Endodermal cell (in vitro differentiated cells): Measurements from ENCODE around the gene PRDM1. TPM values are rescaled to one million over a fixed set of nuclear protein-coding genes. Genes with fewer than 3 reads are reported as not detected.

Source experiments
- DNase-seq: peaks from one replicate; pipeline ENCODE4 v3.0.0-alpha.2; 2017
- H3K27ac ChIP-seq: 2 replicates; pipeline ENCODE4 v1.5.1; 2013; ENCODE audit warnings: mild to moderate bottlenecking, low read depth, low read length, moderate library complexity
- H3K27me3 ChIP-seq: 2 replicates; pipeline ENCODE4 v1.6.1; 2013; ENCODE audit warnings: mild to moderate bottlenecking, low read length, moderate library complexity; ENCODE audit not compliant: insufficient read depth, control insufficient read depth, poor library complexity, severe bottlenecking
- H3K36me3 ChIP-seq: 2 replicates; pipeline ENCODE4 v1.7.0; 2013; ENCODE audit warnings: mild to moderate bottlenecking, low read length, moderate library complexity; ENCODE audit not compliant: control insufficient read depth, insufficient read depth
- H3K4me1 ChIP-seq: one replicate; pipeline ENCODE4 v1.7.0; 2013; ENCODE audit warnings: low read length; ENCODE audit not compliant: control insufficient read depth, insufficient read depth
- H3K4me3 ChIP-seq: 2 replicates; pipeline ENCODE4 v1.5.1; 2013; ENCODE audit warnings: mild to moderate bottlenecking, low read length, moderate library complexity
- H3K9ac ChIP-seq: 2 replicates; pipeline ENCODE4 v1.6.1; 2013; ENCODE audit warnings: mild to moderate bottlenecking, low read length, moderate library complexity; ENCODE audit not compliant: poor library complexity, severe bottlenecking; ENCODE audit errors: extremely low read depth
- H3K9me3 ChIP-seq: 2 replicates; pipeline ENCODE4 v1.6.1; 2013; ENCODE audit warnings: mild to moderate bottlenecking, low read length, moderate library complexity; ENCODE audit not compliant: control insufficient read depth
- H3K27ac Mint-ChIP-seq: 2 replicates; pipeline ENCODE4 v1.8.0; 2020; ENCODE audit warnings: mixed read lengths
- H3K27me3 Mint-ChIP-seq: 2 replicates; pipeline ENCODE4 v1.8.0; 2021; ENCODE audit warnings: mild to moderate bottlenecking, mixed read lengths; ENCODE audit not compliant: insufficient read depth
- H3K36me3 Mint-ChIP-seq: 2 replicates; pipeline ENCODE4 v1.8.0; 2020; ENCODE audit warnings: low read depth, mixed read lengths
- H3K4me1 Mint-ChIP-seq: 2 replicates; pipeline ENCODE4 v1.8.0; 2020; ENCODE audit warnings: mixed read lengths
- H3K4me3 Mint-ChIP-seq: 2 replicates; pipeline ENCODE4 v1.8.0; 2020; ENCODE audit warnings: mild to moderate bottlenecking, moderate library complexity, mixed read lengths
- H3K9me3 Mint-ChIP-seq: 2 replicates; pipeline ENCODE4 v1.8.0; 2020; ENCODE audit warnings: mild to moderate bottlenecking, mixed read lengths
- WGBS, 2 experiments: methylation state at CpG; one replicate each; pipeline versions ENCODE4 v1.1.5 to v1.1.7; 2013; ENCODE audit warnings: missing lambda C conversion rate in 2 of 2, mixed read lengths in 1 of 2; ENCODE audit not compliant: insufficient coverage in 1 of 2, insufficient read length in 1 of 2; 5-methylcytosine and 5-hydroxymethylcytosine counted together
- total RNA-seq, 2 donors: library from RNA; stranded (reverse); fragmentation: NEBNext Ultra II Directional in 1 of 2; extraction: Animal tissue kit (Norgen Biotek cat#: 25700) in 1 of 2; gene quantifications; 2 replicates in 1 of 2; 3 replicates in 1 of 2; pipeline ENCODE4 v1.2.1, GENCODE V29; 2021
- TF ChIP-seq, protein P1 (sequence below): fragments of 200-600 bp; sonication (generic); conservative IDR thresholded peaks from 2 replicates; pipeline ENCODE4 v1.5.0; 2021; ENCODE audit warnings: antibody characterized with exemption, mild to moderate bottlenecking

PRDM1 gene
- total RNA-seq, 2 donors from 2014 or later, result 54.0 to 74.3 TPM

DNA sequence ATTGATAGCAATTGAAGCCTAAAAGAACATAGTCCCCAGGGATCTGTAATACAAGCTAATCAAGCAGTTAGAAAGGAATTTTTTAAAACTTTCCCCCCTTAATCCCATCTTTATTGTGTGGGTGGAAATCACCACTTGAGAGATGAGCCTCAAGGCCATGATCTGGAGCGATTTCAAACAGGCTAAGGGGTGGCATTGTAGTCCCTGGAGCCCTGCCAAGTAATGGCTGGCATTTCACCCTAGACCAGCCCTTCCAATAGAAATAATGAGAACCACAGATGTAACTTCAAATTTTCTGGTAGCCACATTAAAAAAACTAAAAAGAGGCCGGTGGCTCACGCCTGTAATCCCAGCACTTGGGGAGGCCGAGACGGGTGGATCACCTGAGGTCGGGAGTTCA, 46.9 kb downstream of the PRDM1 start:
- H3K27me3 ChIP-seq, result no peaks in the 10 kb centered on the region
- H3K27ac Mint-ChIP-seq, result no peak overlapping the region

DNA sequence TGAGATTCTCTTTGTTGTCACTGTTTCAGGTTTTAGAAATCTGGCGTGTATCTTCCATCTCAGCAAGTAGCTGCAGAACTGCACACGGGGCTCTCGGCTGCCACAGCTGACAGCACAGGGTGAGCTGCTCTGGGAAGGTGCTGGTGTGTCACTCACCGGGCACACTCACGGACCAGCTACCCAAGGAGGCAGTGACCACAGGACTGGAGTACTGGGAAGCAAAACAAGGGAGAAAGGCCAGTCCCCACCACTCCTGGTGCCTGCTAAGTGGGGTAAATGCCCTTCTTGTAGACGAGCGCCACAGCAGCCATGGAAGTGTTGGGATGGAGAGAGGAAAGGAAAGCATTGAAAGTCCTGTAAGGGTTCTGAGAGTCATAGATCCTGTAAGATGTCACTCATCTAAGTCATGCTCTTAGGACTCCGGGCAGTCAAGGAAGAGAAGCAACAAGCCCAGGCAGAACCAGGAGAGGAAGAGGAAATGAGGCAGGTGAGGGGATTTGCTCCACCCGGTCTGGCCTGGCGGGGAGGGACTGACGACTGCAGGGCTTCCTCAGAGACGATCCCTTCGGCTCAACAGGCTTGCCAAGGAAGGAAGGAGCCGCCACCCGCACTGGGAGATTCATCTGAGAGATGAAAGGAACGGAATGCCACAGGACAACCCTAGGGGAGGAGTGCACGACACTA, 48.1 kb downstream of the PRDM1 start:
- Histone ChIP-seq H3K9ac (no peak overlapping the region), H3K27ac (no peak overlapping the region), H3K27me3 (no peaks in the 10 kb centered on the region), H3K4me3 (no peak overlapping the region), H3K36me3 (no peaks in the 10 kb centered on the region), H3K9me3 (no peaks in the 10 kb centered on the region), H3K4me1 (no peaks in the 10 kb centered on the region)
- WGBS, 2 experiments, result 91 to 92% methylated on average over 15 to 17 of the region's 17 CpGs
- Mint-ChIP-seq H3K4me1 (peaks cover 5% of the 10 kb centered on the region), H3K9me3 (no peaks in the 10 kb centered on the region), H3K36me3 (no peaks in the 10 kb centered on the region), H3K27ac (no peak overlapping the region), H3K27me3 (no peaks in the 10 kb centered on the region), H3K4me3 (no peak overlapping the region)
- no peak for DNase-seq
- TF ChIP-seq, protein P1, sequence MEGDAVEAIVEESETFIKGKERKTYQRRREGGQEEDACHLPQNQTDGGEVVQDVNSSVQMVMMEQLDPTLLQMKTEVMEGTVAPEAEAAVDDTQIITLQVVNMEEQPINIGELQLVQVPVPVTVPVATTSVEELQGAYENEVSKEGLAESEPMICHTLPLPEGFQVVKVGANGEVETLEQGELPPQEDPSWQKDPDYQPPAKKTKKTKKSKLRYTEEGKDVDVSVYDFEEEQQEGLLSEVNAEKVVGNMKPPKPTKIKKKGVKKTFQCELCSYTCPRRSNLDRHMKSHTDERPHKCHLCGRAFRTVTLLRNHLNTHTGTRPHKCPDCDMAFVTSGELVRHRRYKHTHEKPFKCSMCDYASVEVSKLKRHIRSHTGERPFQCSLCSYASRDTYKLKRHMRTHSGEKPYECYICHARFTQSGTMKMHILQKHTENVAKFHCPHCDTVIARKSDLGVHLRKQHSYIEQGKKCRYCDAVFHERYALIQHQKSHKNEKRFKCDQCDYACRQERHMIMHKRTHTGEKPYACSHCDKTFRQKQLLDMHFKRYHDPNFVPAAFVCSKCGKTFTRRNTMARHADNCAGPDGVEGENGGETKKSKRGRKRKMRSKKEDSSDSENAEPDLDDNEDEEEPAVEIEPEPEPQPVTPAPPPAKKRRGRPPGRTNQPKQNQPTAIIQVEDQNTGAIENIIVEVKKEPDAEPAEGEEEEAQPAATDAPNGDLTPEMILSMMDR, result no peak

More for the DNA sequence above, 46.9 kb downstream of the PRDM1 start:
- H3K4me1 Mint-ChIP-seq, result peaks cover 5% of the 10 kb centered on the region
- H3K36me3 ChIP-seq, result no peaks in the 10 kb centered on the region
- DNase-seq, result no peak
- H3K9me3 ChIP-seq, result no peaks in the 10 kb centered on the region
- H3K4me1 ChIP-seq, result no peaks in the 10 kb centered on the region
- 90 to 92% methylated on average over 4 to 6 of the region's 6 CpGs for WGBS, 2 experiments
- H3K9me3 Mint-ChIP-seq, result no peaks in the 10 kb centered on the region
- TF ChIP-seq, protein P1, result no peak
- no peak overlapping the region for H3K9ac ChIP-seq
- no peak overlapping the region for H3K27ac ChIP-seq
- H3K36me3 Mint-ChIP-seq, result no peaks in the 10 kb centered on the region
- H3K27me3 Mint-ChIP-seq, result no peaks in the 10 kb centered on the region
- no peak overlapping the region for H3K4me3 ChIP-seq
- H3K4me3 Mint-ChIP-seq, result no peak overlapping the region

DNA sequence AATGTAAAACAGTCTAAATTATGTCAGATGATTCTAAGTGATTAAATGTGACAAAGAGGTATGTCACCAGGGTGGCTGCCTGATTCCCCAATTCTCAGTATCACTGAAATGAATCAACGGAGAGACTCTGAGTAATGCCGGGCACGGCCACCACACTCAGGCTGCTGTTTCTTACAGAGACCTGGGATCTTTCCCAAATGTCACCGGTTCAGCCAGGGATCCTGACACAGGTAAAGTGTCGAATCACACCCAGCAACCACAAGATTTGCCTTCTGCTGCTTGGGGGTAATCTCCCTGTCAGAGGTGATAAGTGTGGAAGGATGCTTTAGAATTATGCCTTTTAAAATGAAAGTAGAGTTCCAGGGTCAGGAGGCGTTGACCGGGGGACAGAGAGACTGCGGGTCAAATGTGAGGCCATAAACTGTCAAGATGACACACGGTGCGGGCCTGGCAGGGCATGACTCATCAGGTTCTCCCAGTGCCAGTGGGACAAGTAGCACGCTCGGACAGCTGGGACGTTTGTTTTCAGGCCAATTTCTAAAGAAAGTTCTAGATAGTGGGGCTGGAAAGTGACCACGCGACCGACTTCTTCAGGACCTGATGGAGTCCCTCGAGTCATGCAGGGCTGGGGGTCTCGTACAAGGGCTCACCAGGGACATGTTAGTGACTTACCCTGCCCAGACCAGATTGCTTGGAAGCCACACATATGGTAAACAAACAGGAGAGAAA, 48.9 kb downstream of the PRDM1 start:
- TF ChIP-seq, protein P1, result no peak
- H3K36me3 Mint-ChIP-seq, result no peaks in the 10 kb centered on the region
- no peak for DNase-seq
- H3K4me3 Mint-ChIP-seq, result no peak overlapping the region
- H3K9me3 Mint-ChIP-seq, result no peaks in the 10 kb centered on the region
- H3K27ac ChIP-seq, result no peak overlapping the region
- H3K9me3 ChIP-seq, result no peaks in the 10 kb centered on the region
- no peaks in the 10 kb centered on the region for H3K36me3 ChIP-seq
- no peak overlapping the region for H3K4me3 ChIP-seq
- H3K27me3 Mint-ChIP-seq, result no peaks in the 10 kb centered on the region
- H3K4me1 ChIP-seq, result no peaks in the 10 kb centered on the region
- peak overlapping the region; percentile 8 for H3K27ac Mint-ChIP-seq
- H3K4me1 Mint-ChIP-seq, result peaks cover 5% of the 10 kb centered on the region
- no peaks in the 10 kb centered on the region for H3K27me3 ChIP-seq
- WGBS, 2 experiments, result 90 to 92% methylated on average over 17 to 18 of the region's 18 CpGs
- no peak overlapping the region for H3K9ac ChIP-seq
